Hepatocyte (in vitro differentiated cells): Measurements from ENCODE around the gene PKNOX2. TPM values are rescaled to one million over a fixed set of nuclear protein-coding genes. Genes with fewer than 3 reads are reported as not detected.

Experiments
- DNase-seq: peaks from one replicate; pipeline ENCODE4 v3.0.0-alpha.2; 2016; ENCODE audit warnings: low spot score
- H2AFZ ChIP-seq: fragments of 200-600 bp; sonication (generic); 2 replicates; pipeline ENCODE4 v1.6.0; 2016; ENCODE audit warnings: antibody characterized with exemption, mild to moderate bottlenecking
- H3K27ac ChIP-seq: fragments of 200-600 bp; sonication (generic); 2 replicates; pipeline ENCODE4 v1.5.1; 2016; ENCODE audit warnings: mild to moderate bottlenecking
- H3K27me3 ChIP-seq: fragments of 200-600 bp; sonication (generic); 2 replicates; pipeline ENCODE4 v1.6.1; 2016
- H3K36me3 ChIP-seq: fragments of 200-600 bp; sonication (generic); replicated peaks from 2 replicates; pipeline ENCODE4 v1.5.1; 2016; ENCODE audit warnings: low read depth; ENCODE audit not compliant: insufficient read depth
- H3K4me1 ChIP-seq: fragments of 200-600 bp; sonication (generic); 2 replicates; pipeline ENCODE4 v1.5.1; 2016; ENCODE audit warnings: mild to moderate bottlenecking, moderate library complexity; ENCODE audit not compliant: insufficient read depth
- H3K4me2 ChIP-seq: fragments of 200-600 bp; sonication (generic); 2 replicates; pipeline ENCODE4 v1.6.0; 2016
- H3K4me3 ChIP-seq: fragments of 200-600 bp; sonication (generic); 2 replicates; pipeline ENCODE4 v1.5.1; 2016; ENCODE audit warnings: mild to moderate bottlenecking
- H3K79me2 ChIP-seq: fragments of 200-600 bp; sonication (generic); 2 replicates; pipeline ENCODE4 v1.6.0; 2017; ENCODE audit warnings: mild to moderate bottlenecking
- H3K9me2 ChIP-seq: fragments of 200-600 bp; sonication (generic); replicated peaks from 2 replicates; pipeline ENCODE4 v1.6.0; 2017; ENCODE audit warnings: mild to moderate bottlenecking; ENCODE audit not compliant: insufficient read depth
- H3K9me3 ChIP-seq: fragments of 200-600 bp; sonication (generic); 2 replicates; pipeline ENCODE4 v1.5.1; 2016; ENCODE audit warnings: low read depth, mild to moderate bottlenecking
- H4K20me1 ChIP-seq: fragments of 200-600 bp; sonication (generic); 2 replicates; pipeline ENCODE4 v1.6.0; 2016; ENCODE audit warnings: mild to moderate bottlenecking; ENCODE audit not compliant: insufficient read depth, poor library complexity, severe bottlenecking
- EZH2 ChIP-seq: fragments of 200-600 bp; sonication (generic); IDR thresholded peaks from 2 replicates; pipeline ENCODE4 v1.6.1; 2016; ENCODE audit warnings: antibody characterized with exemption, mild to moderate bottlenecking, borderline replicate concordance
- EZH2phosphoT487 ChIP-seq: fragments of 200-600 bp; sonication (generic); IDR thresholded peaks from one replicate; pipeline ENCODE4 v1.6.1; 2018; ENCODE audit warnings: antibody characterized with exemption, mild to moderate bottlenecking, low read depth, moderate library complexity; ENCODE audit not compliant: unreplicated experiment, severe bottlenecking
- WGBS: methylation state at CpG from one replicate; pipeline ENCODE4 v1.1.6; 2016; ENCODE audit warnings: low lambda C conversion rate; ENCODE audit errors: missing lambda C conversion rate; 5-methylcytosine and 5-hydroxymethylcytosine counted together
- polyA plus RNA-seq: library from polyadenylated mRNA; unstranded; fragments of >200 nt; fragmentation: Nextera tagmentation; extraction: Ambion mirVana; gene quantifications from 2 replicates; pipeline ENCODE4 v1.2.1, GENCODE V29; 2016
- total RNA-seq: library from RNA; depleted of rRNA; stranded (reverse); fragments of >200 nt; gene quantifications from 2 replicates; pipeline ENCODE4 v1.2.3, GENCODE V29; 2014
- TF ChIP-seq, protein P1 (sequence below): fragments of 200-600 bp; sonication (generic); IDR thresholded peaks from 2 replicates; pipeline ENCODE4 v1.5.1; 2016; ENCODE audit warnings: antibody characterized with exemption, mild to moderate bottlenecking; ENCODE audit not compliant: poor library complexity

Gene PKNOX2
- total and polyA plus RNA-seq, 2 experiments from 2014 or later: 3.0 to 3.1 TPM

DNA sequence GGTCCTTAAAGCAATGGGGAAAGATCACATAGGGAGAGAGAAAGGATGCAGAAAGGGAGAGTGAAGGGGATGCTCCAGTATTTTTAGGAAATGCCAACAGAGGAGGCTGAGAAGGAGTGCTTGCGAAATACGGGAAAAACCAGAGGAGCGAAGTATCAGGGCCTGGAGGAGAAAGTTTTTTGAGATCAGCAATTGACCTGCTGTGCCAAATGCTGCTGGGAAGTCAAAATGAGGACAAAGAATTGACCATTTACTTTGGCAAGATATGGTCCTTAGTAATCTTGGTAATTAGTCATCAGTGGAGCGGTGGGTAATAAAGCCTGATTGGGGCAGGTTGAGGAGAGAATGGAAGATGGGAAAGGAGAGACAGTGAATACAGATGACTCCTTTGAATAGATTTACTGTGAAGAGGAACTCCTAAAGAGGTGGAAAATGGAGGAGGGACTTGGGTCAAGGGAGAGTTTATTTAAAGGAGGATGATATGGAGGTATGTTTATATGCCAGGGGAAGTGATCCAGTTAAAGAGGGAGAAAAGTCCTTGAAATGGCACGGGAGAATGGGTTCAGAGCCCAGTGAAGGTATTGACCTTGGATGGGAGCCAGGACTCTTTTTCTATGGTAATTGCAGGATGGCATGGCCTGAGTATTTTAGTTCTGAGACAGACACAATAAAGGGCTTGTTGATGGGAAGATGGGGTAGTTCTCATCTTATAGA, 111.5 kb downstream of the PKNOX2 start:
- H3K4me3 ChIP-seq: no peak overlapping the region
- WGBS: 81% methylated on average over 5 of the region's 5 CpGs
- H3K9me3 ChIP-seq: no peaks in the 10 kb centered on the region
- H3K4me1 ChIP-seq: peaks cover 5% of the 10 kb centered on the region
- no peak for TF ChIP-seq EZH2phosphoT487
- TF ChIP-seq EZH2: no peak
- TF ChIP-seq, protein P1, sequence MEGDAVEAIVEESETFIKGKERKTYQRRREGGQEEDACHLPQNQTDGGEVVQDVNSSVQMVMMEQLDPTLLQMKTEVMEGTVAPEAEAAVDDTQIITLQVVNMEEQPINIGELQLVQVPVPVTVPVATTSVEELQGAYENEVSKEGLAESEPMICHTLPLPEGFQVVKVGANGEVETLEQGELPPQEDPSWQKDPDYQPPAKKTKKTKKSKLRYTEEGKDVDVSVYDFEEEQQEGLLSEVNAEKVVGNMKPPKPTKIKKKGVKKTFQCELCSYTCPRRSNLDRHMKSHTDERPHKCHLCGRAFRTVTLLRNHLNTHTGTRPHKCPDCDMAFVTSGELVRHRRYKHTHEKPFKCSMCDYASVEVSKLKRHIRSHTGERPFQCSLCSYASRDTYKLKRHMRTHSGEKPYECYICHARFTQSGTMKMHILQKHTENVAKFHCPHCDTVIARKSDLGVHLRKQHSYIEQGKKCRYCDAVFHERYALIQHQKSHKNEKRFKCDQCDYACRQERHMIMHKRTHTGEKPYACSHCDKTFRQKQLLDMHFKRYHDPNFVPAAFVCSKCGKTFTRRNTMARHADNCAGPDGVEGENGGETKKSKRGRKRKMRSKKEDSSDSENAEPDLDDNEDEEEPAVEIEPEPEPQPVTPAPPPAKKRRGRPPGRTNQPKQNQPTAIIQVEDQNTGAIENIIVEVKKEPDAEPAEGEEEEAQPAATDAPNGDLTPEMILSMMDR: no peak
- no peak overlapping the region for H2AFZ ChIP-seq
- no peak overlapping the region for H3K27ac ChIP-seq
- no peaks in the 10 kb centered on the region for H3K27me3 ChIP-seq
- H3K9me2 ChIP-seq: no peaks in the 10 kb centered on the region
- no peaks in the 10 kb centered on the region for H3K36me3 ChIP-seq
- no peaks in the 10 kb centered on the region for H3K79me2 ChIP-seq
- no peak overlapping the region for H3K4me2 ChIP-seq
- H4K20me1 ChIP-seq: no peaks in the 10 kb centered on the region
- no peak for DNase-seq

DNA sequence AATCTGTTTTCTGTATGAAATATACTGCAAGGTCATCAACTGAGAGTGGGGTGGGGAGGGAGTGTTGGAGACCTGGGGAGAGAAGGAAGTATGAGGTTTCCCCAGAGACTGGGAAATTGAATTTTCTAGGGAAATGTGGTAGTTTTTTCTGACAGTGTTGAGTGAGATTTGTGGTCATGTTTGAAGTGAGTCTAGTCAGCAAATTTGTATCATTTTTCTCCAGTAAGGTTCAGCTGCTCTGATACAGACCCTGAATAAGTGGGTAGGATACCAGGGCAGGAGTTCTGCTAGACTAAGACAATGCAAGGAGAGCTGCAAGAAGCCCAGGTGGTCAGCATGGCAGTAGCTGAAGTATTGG, 112.0 kb downstream of the PKNOX2 start:
- H3K27me3 ChIP-seq: no peaks in the 10 kb centered on the region
- H3K36me3 ChIP-seq: no peaks in the 10 kb centered on the region
- H3K79me2 ChIP-seq: no peaks in the 10 kb centered on the region
- H2AFZ ChIP-seq: no peak overlapping the region
- H3K27ac ChIP-seq: no peak overlapping the region
- peaks cover 6% of the 10 kb centered on the region for H3K4me1 ChIP-seq
- H3K4me2 ChIP-seq: no peak overlapping the region
- H3K9me3 ChIP-seq: no peaks in the 10 kb centered on the region
- H4K20me1 ChIP-seq: no peaks in the 10 kb centered on the region
- TF ChIP-seq EZH2phosphoT487 (no peak), EZH2 (no peak)
- TF ChIP-seq, protein P1: no peak
- H3K9me2 ChIP-seq: no peaks in the 10 kb centered on the region
- no peak overlapping the region for H3K4me3 ChIP-seq
- DNase-seq: no peak

DNA sequence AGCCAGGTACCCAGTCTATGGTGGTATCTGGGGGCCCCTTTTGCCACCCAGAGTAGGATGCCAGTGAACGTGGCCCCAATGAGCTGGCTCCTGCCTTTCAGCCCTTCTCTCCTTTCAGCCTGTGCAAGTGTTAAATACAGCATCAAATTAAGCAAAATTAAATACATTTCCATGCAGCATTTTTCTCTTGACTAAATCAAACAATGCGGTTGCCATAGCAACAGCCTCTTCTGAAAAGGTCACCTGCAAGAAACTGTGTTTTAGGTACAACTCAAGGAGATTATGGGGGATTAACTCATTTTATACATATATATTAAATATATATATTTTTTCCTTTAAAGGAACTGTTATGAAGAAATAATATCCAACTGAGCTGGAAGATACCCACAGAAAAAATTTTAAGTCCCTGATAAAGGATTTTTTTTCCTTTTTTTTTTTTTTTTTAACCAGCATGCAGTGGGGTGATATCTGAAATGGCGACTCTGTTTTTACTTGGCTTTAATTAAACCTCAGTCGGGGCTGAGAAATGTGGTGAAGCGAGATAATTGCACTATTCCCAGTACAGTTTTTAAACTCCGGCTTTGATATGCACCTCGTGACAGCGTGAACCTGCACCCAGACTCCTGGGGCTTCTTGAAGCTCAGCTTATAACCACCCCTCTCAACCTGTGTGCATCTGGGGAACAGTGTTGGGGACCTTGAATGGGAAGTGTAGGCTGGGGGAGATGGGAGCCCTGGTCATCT, 115.3 kb downstream of the PKNOX2 start:
- Histone ChIP-seq H2AFZ (no peak overlapping the region), H4K20me1 (no peaks in the 10 kb centered on the region), H3K9me2 (no peaks in the 10 kb centered on the region), H3K4me3 (no peak overlapping the region), H3K4me1 (peaks cover 7% of the 10 kb centered on the region), H3K9me3 (no peaks in the 10 kb centered on the region), H3K79me2 (no peaks in the 10 kb centered on the region), H3K27ac (no peak overlapping the region), H3K36me3 (no peaks in the 10 kb centered on the region), H3K4me2 (no peak overlapping the region), H3K27me3 (no peaks in the 10 kb centered on the region)
- TF ChIP-seq, protein P1: no peak
- TF ChIP-seq EZH2: no peak
- no peak for TF ChIP-seq EZH2phosphoT487
- DNase-seq: no peak
- 92% methylated on average over 8 of the region's 8 CpGs for WGBS
